HUES64 (cell line): ENCODE results near the gene OGFOD2.
A peak's percentile ranks its signal among the peaks of the same experiment; 100 is the strongest.

Experiments used
- H3K27ac ChIP-seq: 2 replicates; pipeline ENCODE4 v1.7.0; 2013; ENCODE audit warnings: low read depth, low read length, inconsistent platforms
- H3K27me3 ChIP-seq: 2 replicates; pipeline ENCODE4 v1.6.1; 2013; ENCODE audit warnings: mild to moderate bottlenecking, low read length; ENCODE audit not compliant: insufficient read depth
- H3K36me3 ChIP-seq: 2 replicates; pipeline ENCODE4 v1.6.1; 2013; ENCODE audit warnings: mild to moderate bottlenecking, low read length; ENCODE audit not compliant: insufficient read depth
- H3K4me1 ChIP-seq: 2 replicates; pipeline ENCODE4 v1.6.1; 2013; ENCODE audit warnings: mild to moderate bottlenecking, low read length, moderate library complexity; ENCODE audit not compliant: insufficient read depth
- H3K4me3 ChIP-seq: 2 replicates; pipeline ENCODE4 v1.5.1; 2013; ENCODE audit warnings: mild to moderate bottlenecking, low read length, moderate library complexity
- H3K9ac ChIP-seq: 2 replicates; pipeline ENCODE4 v1.6.1; 2013; ENCODE audit warnings: mild to moderate bottlenecking, low read depth, low read length
- H3K9me3 ChIP-seq: 2 replicates; pipeline ENCODE4 v1.6.1; 2013; ENCODE audit warnings: low read depth, low read length; ENCODE audit not compliant: insufficient read depth
- WGBS: fragments of 150-250, 120-280 bp; methylation state at CpG from one replicate; pipeline ENCODE4 v1.1.7; 2013; ENCODE audit warnings: missing lambda C conversion rate; 5-methylcytosine and 5-hydroxymethylcytosine counted together

OGFOD2 gene

GRCh38 chr12:122979001-122979907 lies 4.2 kb downstream of the OGFOD2 start:
- Histone ChIP-seq H3K9me3 (no peaks in the 10 kb centered on the region), H3K27ac (no peak overlapping the region), H3K4me3 (peak overlapping the region; percentile 93), H3K27me3 (no peaks in the 10 kb centered on the region), H3K36me3 (peaks cover 14% of the 10 kb centered on the region; the same call in 1 of the 2 replicates), H3K9ac (peak overlapping the region; percentile 92), H3K4me1 (peaks cover 7% of the 10 kb centered on the region; the same call in 1 of the 2 replicates)
- 78% methylated on average over 28 of the region's 28 CpGs for WGBS

GRCh38 chr12:122979908-122980182 lies 4.8 kb downstream of the OGFOD2 start:
- Histone ChIP-seq H3K4me1 (peaks cover 7% of the 10 kb centered on the region; the same call in 1 of the 2 replicates), H3K9ac (peak overlapping the region; percentile 92), H3K36me3 (peaks cover 14% of the 10 kb centered on the region; the same call in 1 of the 2 replicates), H3K9me3 (no peaks in the 10 kb centered on the region), H3K27me3 (no peaks in the 10 kb centered on the region), H3K27ac (peak overlapping the region; percentile 61; the same call in 1 of the 2 replicates), H3K4me3 (peak overlapping the region; percentile 93)
- WGBS: 30% methylated on average over 7 of the region's 7 CpGs

GRCh38 chr12:122980183-122981035 lies 5.4 kb downstream of the OGFOD2 start, which contains the start of gene ARL6IP4:
ARL6IP4 (plus strand) TSS chr12:122980681; CDS start chr12:122981140, 459 bp downstream.
- WGBS: under 1% methylated on average over 96 of the region's 96 CpGs
- no peaks in the 10 kb centered on the region for H3K9me3 ChIP-seq
- H3K9ac ChIP-seq: peak within 1 kb of the TSS; percentile 92
- peaks cover 7% of the 10 kb centered on the region; the same call in 1 of the 2 replicates for H3K4me1 ChIP-seq
- no peaks in the 10 kb centered on the region for H3K27me3 ChIP-seq
- peak within 1 kb of the TSS; percentile 61 for H3K27ac ChIP-seq
- H3K4me3 ChIP-seq: peak within 1 kb of the TSS; percentile 93
- H3K36me3 ChIP-seq: peaks cover 14% of the 10 kb centered on the region; the same call in 1 of the 2 replicates

GRCh38 chr12:122981036-122981471 lies 6.0 kb downstream of the OGFOD2 start:
- Histone ChIP-seq H3K4me1 (peaks cover 7% of the 10 kb centered on the region; the same call in 1 of the 2 replicates), H3K9me3 (no peaks in the 10 kb centered on the region), H3K27ac (peak overlapping the region; percentile 37; the same call in 1 of the 2 replicates), H3K36me3 (peaks cover 14% of the 10 kb centered on the region; the same call in 1 of the 2 replicates), H3K9ac (peak overlapping the region; percentile 92), H3K27me3 (no peaks in the 10 kb centered on the region), H3K4me3 (peak overlapping the region; percentile 93)
- WGBS: 2% methylated on average over 40 of the region's 40 CpGs

GRCh38 chr12:122981587-122982476 lies 6.8 kb downstream of the OGFOD2 start:
- peak overlapping the region; percentile 93 for H3K4me3 ChIP-seq
- H3K27ac ChIP-seq: no peak overlapping the region
- peaks cover 7% of the 10 kb centered on the region; the same call in 1 of the 2 replicates for H3K4me1 ChIP-seq
- no peaks in the 10 kb centered on the region for H3K9me3 ChIP-seq
- WGBS: 89% methylated on average over 24 of the region's 25 CpGs
- H3K36me3 ChIP-seq: peaks cover 14% of the 10 kb centered on the region; the same call in 1 of the 2 replicates
- H3K9ac ChIP-seq: peak overlapping the region; percentile 92
- H3K27me3 ChIP-seq: no peaks in the 10 kb centered on the region

GRCh38 chr12:122982477-122982815 lies 7.4 kb downstream of the OGFOD2 start:
- H3K36me3 ChIP-seq: peaks cover 14% of the 10 kb centered on the region; the same call in 1 of the 2 replicates
- H3K4me1 ChIP-seq: peaks cover 7% of the 10 kb centered on the region; the same call in 1 of the 2 replicates
- H3K9ac ChIP-seq: no peak overlapping the region
- WGBS: 89% methylated on average over 11 of the region's 11 CpGs
- no peaks in the 10 kb centered on the region for H3K27me3 ChIP-seq
- no peak overlapping the region for H3K27ac ChIP-seq
- no peaks in the 10 kb centered on the region for H3K9me3 ChIP-seq
- no peak overlapping the region for H3K4me3 ChIP-seq

- H3K36me3 ChIP-seq: peaks cover 14% of the 10 kb centered on the region; the same call in 1 of the 2 replicates
- H3K9ac ChIP-seq: no peak overlapping the region
- no peaks in the 10 kb centered on the region for H3K9me3 ChIP-seq
- H3K4me1 ChIP-seq: peaks cover 7% of the 10 kb centered on the region; the same call in 1 of the 2 replicates
- H3K27ac ChIP-seq: no peak overlapping the region
- H3K4me3 ChIP-seq: no peak overlapping the region
- no peaks in the 10 kb centered on the region for H3K27me3 ChIP-seq
- 92% methylated on average over 21 of the region's 21 CpGs for WGBS
These were observed 8.1 kb downstream of the OGFOD2 start for GRCh38 chr12:122982963-122983788.

- 75% methylated on average over 9 of the region's 9 CpGs for WGBS
- Histone ChIP-seq H3K9ac (no peak overlapping the region), H3K9me3 (no peaks in the 10 kb centered on the region), H3K27ac (no peak overlapping the region), H3K27me3 (no peaks in the 10 kb centered on the region), H3K36me3 (peaks cover 14% of the 10 kb centered on the region; the same call in 1 of the 2 replicates), H3K4me1 (peaks cover 7% of the 10 kb centered on the region; the same call in 1 of the 2 replicates), H3K4me3 (no peak overlapping the region)
These were observed 8.9 kb downstream of the OGFOD2 start for GRCh38 chr12:122983789-122984515.

GRCh38 chr12:122984612-122985337 lies 9.7 kb downstream of the OGFOD2 start:
- no peak overlapping the region for H3K4me3 ChIP-seq
- H3K27me3 ChIP-seq: no peaks in the 10 kb centered on the region
- WGBS: 90% methylated on average over 34 of the region's 34 CpGs
- H3K27ac ChIP-seq: no peak overlapping the region
- peaks cover 14% of the 10 kb centered on the region; the same call in 1 of the 2 replicates for H3K36me3 ChIP-seq
- H3K9ac ChIP-seq: no peak overlapping the region
- H3K9me3 ChIP-seq: no peaks in the 10 kb centered on the region
- H3K4me1 ChIP-seq: peaks cover 5% of the 10 kb centered on the region; the same call in 1 of the 2 replicates
